DND-41 (cell line): Measurements from ENCODE around the gene CPHXL.

Experiments used
- ATAC-seq: fragments of 200-7000 bp; cut with Tn5 transposase; 3 replicates; pipeline ENCODE4 v1.9.1; 2021; ENCODE audit warnings: low read depth; ENCODE audit not compliant: insufficient read depth
- DNase-seq: peaks from one replicate; pipeline ENCODE4 v3.0.0-alpha.2; 2020
- H2AFZ ChIP-seq: 2 replicates; pipeline ENCODE4 v1.6.0; 2012; ENCODE audit warnings: low read depth, low read length
- H3K27ac ChIP-seq: 2 replicates; pipeline ENCODE4 v1.5.1; 2012; ENCODE audit warnings: low read length, inconsistent platforms
- H3K27me3 ChIP-seq: fragments of 200-600 bp; sonication (generic); 2 replicates; pipeline ENCODE4 v1.6.0; 2012; ENCODE audit warnings: low read length, mild to moderate bottlenecking, inconsistent platforms; ENCODE audit not compliant: insufficient read depth, poor library complexity
- H3K36me3 ChIP-seq: 2 replicates; pipeline ENCODE4 v1.5.1; 2012; ENCODE audit warnings: low read length, inconsistent platforms; ENCODE audit not compliant: insufficient read depth
- H3K4me1 ChIP-seq: 2 replicates; pipeline ENCODE4 v1.5.1; 2012; ENCODE audit warnings: mild to moderate bottlenecking, low read length; ENCODE audit not compliant: insufficient read depth
- H3K4me2 ChIP-seq: 2 replicates; pipeline ENCODE4 v1.6.0; 2012; ENCODE audit warnings: mild to moderate bottlenecking, moderate library complexity, low read length, inconsistent platforms; ENCODE audit not compliant: insufficient read depth
- H3K4me3 ChIP-seq, 2 experiments: fragments of 200-600 bp in 1 of 2; shearing (Covaris generic) in 1 of 2; 2 replicates each; pipeline ENCODE4 v1.5.1; 2012 to 2016; ENCODE audit warnings: inconsistent platforms in 2 of 2, low read length in 2 of 2, mild to moderate bottlenecking in 2 of 2, low read depth in 1 of 2, moderate library complexity in 1 of 2
- H3K79me2 ChIP-seq: 2 replicates; pipeline ENCODE4 v1.6.0; 2012; ENCODE audit warnings: low read length, inconsistent platforms; ENCODE audit not compliant: insufficient read depth
- H3K9ac ChIP-seq: 2 replicates; pipeline ENCODE4 v1.6.0; 2012; ENCODE audit warnings: low read depth, mild to moderate bottlenecking, inconsistent platforms, low read length, moderate library complexity
- H3K9me3 ChIP-seq: 2 replicates; pipeline ENCODE4 v1.5.1; 2012; ENCODE audit warnings: low read length, moderate library complexity, mild to moderate bottlenecking, inconsistent platforms; ENCODE audit not compliant: insufficient read depth, severe bottlenecking
- H4K20me1 ChIP-seq: 2 replicates; pipeline ENCODE4 v1.6.0; 2012; ENCODE audit warnings: low read length; ENCODE audit not compliant: insufficient read depth
- CTCF ChIP-seq: IDR thresholded peaks from 2 replicates; pipeline ENCODE4 v1.5.1; 2012; ENCODE audit warnings: borderline replicate concordance, low read length, moderate library complexity, mild to moderate bottlenecking; ENCODE audit not compliant: poor library complexity, severe bottlenecking; ENCODE audit errors: extremely low read depth
- EZH2 ChIP-seq: IDR thresholded peaks from 3 replicates; pipeline ENCODE4 v1.6.1; 2012; ENCODE audit warnings: borderline replicate concordance, low read depth, mild to moderate bottlenecking, moderate library complexity, low read length, inconsistent platforms; ENCODE audit not compliant: severe bottlenecking

Gene CPHXL

GRCh38 chr16:75750528-75750927 lies 24.2 kb upstream of the CPHXL start:
- no peaks in the 10 kb centered on the region for H4K20me1 ChIP-seq
- H3K79me2 ChIP-seq = no peaks in the 10 kb centered on the region
- H3K27me3 ChIP-seq = no peaks in the 10 kb centered on the region
- H2AFZ ChIP-seq = no peak overlapping the region
- no peak for DNase-seq
- peaks cover 3% of the 10 kb centered on the region for H3K9me3 ChIP-seq
- no peak for TF ChIP-seq CTCF
- no peak for TF ChIP-seq EZH2
- no peak overlapping the region for H3K4me2 ChIP-seq
- H3K9ac ChIP-seq = no peak overlapping the region
- no peaks in the 10 kb centered on the region for H3K4me1 ChIP-seq
- no peak overlapping the region for H3K4me3 ChIP-seq
- ATAC-seq = no peak
- no peak overlapping the region for H3K27ac ChIP-seq
- no peaks in the 10 kb centered on the region for H3K36me3 ChIP-seq

DNA sequence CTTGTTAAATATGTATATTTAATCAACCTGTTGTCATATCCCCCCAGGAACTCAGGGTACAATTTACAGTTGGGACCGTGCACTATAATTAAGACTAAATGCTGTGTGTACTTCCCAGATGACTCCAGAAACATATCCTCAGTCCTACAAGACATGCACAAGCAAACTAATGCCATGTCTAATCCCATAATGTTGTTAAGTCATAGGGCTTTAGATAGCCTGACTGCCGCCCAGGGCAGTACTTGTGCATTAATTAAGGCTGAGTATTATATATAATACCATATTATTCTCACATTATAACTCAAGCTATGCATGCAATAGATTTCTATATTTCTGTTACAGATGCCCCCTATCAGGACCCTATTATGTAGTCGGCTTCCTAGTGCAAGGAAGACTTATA lies 20.1 kb upstream of the CPHXL start:
- H3K27me3 ChIP-seq = no peaks in the 10 kb centered on the region
- no peak overlapping the region for H3K4me3 ChIP-seq
- no peak overlapping the region for H3K4me2 ChIP-seq
- DNase-seq (no peak), ATAC-seq (no peak)
- H3K9ac ChIP-seq = no peak overlapping the region
- no peaks in the 10 kb centered on the region for H3K4me1 ChIP-seq
- TF ChIP-seq EZH2 (no peak), CTCF (no peak)
- H3K27ac ChIP-seq = no peak overlapping the region
- no peaks in the 10 kb centered on the region for H3K79me2 ChIP-seq
- H2AFZ ChIP-seq = no peak overlapping the region
- no peaks in the 10 kb centered on the region for H4K20me1 ChIP-seq
- H3K36me3 ChIP-seq = no peaks in the 10 kb centered on the region
- peaks cover 13% of the 10 kb centered on the region for H3K9me3 ChIP-seq

- Histone ChIP-seq H3K79me2 (no peaks in the 10 kb centered on the region), H3K36me3 (no peaks in the 10 kb centered on the region), H3K9me3 (peaks cover 16% of the 10 kb centered on the region), H3K27ac (no peak overlapping the region), H3K9ac (no peak overlapping the region), H3K4me2 (no peak overlapping the region), H3K27me3 (no peaks in the 10 kb centered on the region), H4K20me1 (no peaks in the 10 kb centered on the region), H3K4me3 (no peak overlapping the region), H3K4me1 (no peaks in the 10 kb centered on the region), H2AFZ (no peak overlapping the region)
- no peak for ATAC-seq
- no peak for TF ChIP-seq CTCF
- TF ChIP-seq EZH2 = no peak
- DNase-seq = no peak
Observed at GRCh38 chr16:75745823-75746222, 19.5 kb upstream of the CPHXL start.

- no peak for TF ChIP-seq CTCF
- TF ChIP-seq EZH2 = no peak
Observed at GRCh38 chr16:75745242-75745641, 19.0 kb upstream of the CPHXL start.

More at GRCh38 chr16:75745242-75745641, 19.0 kb upstream of the CPHXL start:
- H3K27me3 ChIP-seq = no peaks in the 10 kb centered on the region
- H3K36me3 ChIP-seq = no peaks in the 10 kb centered on the region
- H3K9ac ChIP-seq = no peak overlapping the region
- H3K4me1 ChIP-seq = no peaks in the 10 kb centered on the region
- no peak for ATAC-seq
- no peak overlapping the region for H3K27ac ChIP-seq
- H3K79me2 ChIP-seq = no peaks in the 10 kb centered on the region
- H2AFZ ChIP-seq = no peak overlapping the region
- DNase-seq = no peak
- peaks cover 18% of the 10 kb centered on the region for H3K9me3 ChIP-seq
- H4K20me1 ChIP-seq = no peaks in the 10 kb centered on the region
- no peak overlapping the region for H3K4me2 ChIP-seq
- no peak overlapping the region for H3K4me3 ChIP-seq
